Dedifferentiated amniotic fluid mesenchymal stem cell (primary cell): ENCODE measurements around the gene MUL1.
"Not testable (repeated sequence)": the region's sequence is repeated elsewhere in the genome, so short reads cannot be mapped to it uniquely, and the experiment has no call there.

Source experiments
- DNase-seq: peaks from one replicate; pipeline ENCODE4 v3.0.0-alpha.2; 2016; ENCODE audit errors: extremely low spot score

MUL1 gene, protein sequence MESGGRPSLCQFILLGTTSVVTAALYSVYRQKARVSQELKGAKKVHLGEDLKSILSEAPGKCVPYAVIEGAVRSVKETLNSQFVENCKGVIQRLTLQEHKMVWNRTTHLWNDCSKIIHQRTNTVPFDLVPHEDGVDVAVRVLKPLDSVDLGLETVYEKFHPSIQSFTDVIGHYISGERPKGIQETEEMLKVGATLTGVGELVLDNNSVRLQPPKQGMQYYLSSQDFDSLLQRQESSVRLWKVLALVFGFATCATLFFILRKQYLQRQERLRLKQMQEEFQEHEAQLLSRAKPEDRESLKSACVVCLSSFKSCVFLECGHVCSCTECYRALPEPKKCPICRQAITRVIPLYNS

DNA sequence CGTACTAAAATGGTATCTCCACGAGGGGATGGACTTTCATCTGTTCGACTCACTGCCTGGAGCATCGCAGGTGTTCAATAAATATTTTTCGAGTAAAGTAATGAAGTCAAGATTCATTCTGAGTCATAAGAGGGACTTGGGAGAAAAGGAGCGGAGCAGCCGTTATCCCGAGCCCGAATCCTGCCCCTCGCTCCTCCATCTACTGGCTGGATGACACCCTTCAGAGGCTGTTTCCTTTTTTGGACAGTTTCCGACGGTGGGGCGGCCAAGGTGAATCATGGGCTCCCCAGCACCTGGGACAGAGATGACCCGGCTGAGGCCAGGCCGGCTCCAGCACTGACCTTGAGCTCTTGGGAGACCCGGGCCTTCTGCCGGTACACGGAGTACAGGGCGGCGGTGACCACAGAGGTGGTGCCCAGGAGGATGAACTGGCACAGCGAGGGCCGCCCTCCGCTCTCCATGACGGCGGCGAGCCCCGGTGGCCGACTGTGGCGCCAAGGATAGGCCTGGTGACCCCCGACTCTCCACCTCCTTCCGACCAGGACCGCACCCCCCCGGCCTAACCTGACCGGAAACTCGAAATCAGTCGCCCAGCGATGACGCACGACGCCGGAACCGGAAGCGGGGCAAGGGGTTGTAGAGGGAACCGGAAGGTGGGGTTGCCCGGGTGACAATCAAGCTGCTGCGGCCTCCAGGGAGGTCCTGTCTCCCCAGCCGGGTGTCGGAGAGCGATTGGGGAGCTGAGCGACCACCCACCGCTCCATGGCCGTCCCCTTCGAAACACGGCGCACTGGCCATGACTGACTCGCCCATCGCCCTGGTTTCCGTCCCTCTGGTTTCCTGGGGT, at the start of gene MUL1:
Gene MUL1, minus strand, starts transcription at position 588 of the 847 bp plus-strand sequence. Its CDS starts 127 bp downstream, at position 461.
- DNase-seq, result peak; percentile 93

DNA sequence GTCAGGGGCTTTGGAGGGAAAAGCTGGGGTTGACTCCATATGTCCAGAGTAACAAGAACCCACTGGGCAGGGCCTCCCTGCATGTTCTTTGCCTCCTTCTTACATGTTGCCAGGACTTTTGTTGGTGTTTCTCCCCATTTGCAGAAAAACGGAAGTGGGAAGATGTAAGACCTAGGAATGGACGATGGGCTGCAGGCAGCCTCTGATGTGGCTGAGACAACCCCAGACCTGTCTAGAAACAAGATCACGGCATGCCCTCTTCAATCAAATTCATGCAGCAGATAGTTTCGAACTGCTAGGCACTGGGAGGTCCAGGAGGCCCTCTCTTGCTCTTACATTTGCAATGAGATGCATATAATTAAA, 47.8 kb upstream of the MUL1 start:
- no peak for DNase-seq

DNA sequence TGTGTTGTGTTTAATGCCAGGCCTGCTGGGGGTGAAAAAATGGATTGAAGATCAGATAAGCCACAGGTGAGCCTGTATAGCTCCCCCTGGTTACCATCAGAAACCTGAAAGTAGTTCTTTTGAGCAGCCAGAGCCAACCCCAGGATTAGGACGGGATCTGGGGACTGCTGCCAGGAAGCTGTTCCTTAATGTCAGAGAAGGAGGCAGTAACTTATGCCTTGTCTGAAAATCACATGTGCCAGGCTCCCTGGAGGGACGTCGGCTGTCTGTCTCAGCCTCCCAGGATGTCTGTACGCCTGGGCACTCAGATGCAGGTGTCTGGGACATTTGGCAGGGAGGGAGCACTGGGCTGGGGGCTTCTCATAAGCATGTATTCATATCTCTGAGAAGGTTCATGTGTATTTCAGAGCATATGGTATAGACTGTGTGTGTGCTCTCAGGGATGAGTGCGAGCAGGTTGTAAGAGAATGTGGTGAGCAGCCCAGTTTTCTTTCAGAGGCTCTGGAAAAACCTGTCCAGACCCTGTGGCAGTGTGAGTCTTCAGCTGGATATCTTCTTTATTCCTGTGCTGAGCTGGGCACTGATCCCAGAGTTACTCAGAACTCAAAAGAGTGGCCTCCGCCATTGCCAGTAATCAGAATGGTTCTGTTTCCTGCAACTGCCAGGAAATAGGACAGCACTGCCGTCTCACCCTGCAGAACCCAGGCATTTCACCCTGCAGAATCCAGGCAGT, 47.2 kb upstream of the MUL1 start:
- DNase-seq, result no peak

DNA sequence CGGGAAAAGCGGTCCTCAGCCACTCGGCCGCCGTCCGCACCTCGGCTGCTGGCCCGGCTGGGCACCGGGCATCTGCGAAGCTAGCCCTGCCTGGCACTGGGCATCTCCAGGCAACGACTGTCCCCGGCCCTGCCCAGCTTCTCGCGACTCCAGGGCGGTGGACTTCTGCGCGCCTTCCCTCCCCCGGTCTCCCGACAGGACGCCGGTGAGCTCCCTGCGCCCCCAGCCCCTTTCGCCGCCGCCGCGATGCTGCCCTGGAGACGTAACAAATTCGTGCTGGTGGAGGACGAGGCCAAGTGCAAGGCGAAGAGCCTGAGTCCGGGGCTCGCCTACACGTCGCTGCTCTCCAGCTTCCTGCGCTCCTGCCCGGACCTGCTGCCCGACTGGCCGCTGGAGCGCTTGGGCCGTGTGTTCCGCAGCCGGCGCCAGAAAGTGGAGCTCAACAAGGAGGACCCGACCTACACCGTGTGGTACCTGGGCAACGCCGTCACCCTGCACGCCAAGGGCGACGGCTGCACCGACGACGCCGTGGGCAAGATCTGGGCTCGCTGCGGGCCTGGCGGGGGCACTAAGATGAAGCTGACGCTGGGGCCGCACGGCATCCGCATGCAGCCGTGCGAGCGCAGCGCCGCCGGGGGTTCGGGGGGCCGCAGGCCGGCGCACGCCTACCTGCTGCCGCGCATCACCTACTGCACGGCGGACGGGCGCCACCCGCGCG, 44.9 kb upstream of the MUL1 start:
- no peak for DNase-seq

DNA sequence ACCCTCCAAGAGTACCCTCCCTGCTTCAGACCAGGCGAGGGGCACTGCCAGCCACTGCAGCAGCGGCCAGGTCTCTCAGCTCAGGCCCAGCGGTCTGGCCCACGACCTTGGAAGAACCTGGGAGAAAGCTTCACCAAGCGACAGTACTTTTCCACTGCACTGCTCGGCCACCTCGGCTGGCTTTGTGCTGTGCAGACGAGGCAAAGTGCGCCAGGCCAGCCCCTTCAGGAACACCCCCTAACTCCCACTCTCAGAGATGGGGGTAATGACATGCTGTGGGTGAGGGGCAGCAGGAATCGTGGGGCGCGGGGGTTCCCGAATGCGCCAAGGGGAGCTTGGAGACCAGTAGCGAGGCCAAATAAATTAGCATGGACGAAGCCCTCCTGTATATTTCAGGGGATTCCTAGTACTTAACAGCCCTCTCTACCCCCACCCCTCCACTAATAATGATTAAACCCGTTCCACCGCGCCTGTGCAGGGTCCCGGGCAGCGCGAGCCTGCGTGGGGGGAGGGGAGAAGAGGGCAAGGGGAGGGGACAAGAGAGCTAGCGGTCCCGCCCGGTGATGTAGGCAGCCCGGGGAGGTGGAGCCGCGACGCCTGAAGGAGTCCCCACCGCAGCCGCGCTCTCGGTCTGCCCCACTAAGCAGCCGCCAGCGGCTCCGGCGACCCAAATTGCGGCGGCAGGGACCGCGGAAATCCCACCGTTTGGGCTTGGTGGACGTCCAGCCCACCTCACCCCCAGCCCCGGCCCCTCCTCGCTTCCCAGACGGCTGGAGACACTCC, 44.2 kb upstream of the MUL1 start, which contains the start of gene FAM43B:
Gene FAM43B, plus strand, starts transcription at position 629 of the 783 bp plus-strand sequence. CDS start 401 bp downstream, outside the sequence.
- no peak for DNase-seq

DNA sequence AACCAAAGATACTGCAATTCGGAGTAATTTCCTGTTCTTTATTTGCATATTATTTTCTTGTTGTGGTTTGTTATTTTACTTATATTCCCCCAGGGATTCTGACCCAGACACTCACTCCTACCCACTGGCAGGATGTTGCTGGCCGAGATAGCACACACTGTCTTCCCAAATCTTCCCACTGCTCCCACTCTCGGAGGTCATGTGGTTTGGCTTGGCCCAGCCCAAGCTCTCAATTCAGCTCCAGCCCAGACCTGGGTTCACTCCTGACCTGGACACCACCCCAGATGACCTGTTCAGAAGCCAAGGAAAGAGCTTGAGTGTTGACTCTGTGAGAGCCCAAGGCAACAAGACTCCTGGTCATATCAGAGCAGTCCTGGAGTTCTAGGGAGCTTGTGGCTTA, 43.2 kb upstream of the MUL1 start:
- DNase-seq, result no peak

DNA sequence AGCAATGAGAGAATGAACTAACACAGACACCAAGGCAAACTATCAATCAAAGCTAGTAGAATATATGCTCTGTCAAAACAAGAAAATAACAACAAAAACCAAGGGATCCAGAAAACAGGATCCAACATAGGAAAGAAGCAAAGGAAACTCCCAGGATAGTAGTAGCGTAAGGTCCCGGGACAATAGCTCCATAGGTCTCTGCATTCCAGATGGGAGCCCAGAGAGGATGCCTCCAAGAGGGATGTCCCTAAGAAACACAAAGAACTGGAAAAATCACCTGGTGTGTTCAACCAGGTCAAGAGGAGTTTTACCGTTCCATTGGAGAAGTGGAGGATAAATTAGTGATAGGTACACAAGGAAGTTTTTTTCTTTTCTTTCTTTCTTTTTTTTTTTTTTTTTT, 38.7 kb upstream of the MUL1 start:
- DNase-seq, result no peak

DNA sequence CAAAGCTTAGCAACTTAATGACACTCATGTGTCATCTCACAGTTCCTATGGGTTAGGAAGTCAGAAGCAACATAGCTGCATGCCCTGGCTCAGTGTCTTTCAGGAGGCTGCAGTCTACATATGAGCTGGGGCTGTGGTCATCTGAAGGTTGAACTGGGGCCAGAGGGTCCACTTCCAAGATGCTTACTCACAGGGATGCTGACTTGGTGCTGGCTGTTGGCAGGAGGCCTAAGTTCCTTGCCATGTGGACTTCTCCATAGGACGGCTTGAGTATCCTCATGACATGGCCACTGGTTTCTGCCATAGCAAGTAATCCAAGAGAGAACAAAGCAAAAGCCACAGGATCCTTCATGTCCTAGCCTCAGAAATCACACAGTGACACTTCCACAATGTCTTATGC, 32.3 kb upstream of the MUL1 start:
- no peak for DNase-seq

DNA sequence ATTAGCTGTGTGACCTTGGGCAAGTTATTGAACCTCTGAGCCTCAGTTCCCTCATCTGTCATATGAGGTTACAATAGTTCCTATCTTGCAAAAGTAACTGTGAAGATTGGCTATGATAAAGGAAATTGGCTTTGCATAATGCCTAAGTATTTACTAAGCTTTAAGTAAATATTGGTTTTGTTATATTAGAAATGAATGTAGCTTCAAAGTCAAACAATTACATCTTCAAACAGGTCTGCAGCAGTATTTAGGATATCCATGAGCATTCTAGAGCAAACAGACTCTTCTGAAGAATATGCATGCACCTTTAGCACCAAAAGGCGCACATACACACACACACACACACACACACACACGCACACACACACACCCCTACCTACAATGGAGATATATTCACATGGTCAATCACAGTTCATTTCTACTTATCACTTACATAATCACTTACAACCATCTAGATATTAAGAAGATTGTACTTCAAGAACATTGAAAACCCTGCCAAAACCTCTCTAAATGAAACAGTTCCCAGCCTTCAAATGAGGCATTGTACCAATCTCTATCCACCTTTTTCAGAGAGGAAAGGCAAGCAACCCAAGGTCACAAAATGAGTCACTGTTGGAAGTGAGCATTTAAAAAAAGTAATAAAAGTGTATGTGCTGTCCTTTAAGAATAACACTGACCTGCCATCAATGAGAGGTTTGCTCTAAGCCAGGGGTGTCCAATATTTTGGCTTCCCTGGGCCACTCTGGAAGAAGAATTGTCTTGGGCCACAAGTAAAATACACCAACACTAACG, 31.0 kb upstream of the MUL1 start:
- no peak for DNase-seq

DNA sequence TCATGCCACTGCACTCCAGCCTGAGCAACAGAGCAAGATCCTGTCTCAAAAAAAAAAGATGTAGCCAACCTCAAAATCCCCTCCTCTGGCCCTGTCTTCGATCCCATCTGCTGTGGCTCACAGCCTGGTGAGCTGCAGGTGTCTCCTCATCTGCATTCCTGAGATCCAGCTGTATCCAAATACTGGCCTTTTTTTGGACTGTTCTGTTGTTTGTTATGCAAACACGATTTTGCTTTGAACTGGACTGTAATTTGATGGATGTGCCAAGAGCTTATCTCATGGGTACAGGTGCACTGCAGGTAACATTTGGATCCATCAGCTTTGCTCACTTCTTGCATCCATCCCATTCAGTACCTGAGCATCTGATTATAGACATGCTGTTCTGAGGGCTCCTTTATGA, 30.3 kb upstream of the MUL1 start:
- DNase-seq, result no peak

DNA sequence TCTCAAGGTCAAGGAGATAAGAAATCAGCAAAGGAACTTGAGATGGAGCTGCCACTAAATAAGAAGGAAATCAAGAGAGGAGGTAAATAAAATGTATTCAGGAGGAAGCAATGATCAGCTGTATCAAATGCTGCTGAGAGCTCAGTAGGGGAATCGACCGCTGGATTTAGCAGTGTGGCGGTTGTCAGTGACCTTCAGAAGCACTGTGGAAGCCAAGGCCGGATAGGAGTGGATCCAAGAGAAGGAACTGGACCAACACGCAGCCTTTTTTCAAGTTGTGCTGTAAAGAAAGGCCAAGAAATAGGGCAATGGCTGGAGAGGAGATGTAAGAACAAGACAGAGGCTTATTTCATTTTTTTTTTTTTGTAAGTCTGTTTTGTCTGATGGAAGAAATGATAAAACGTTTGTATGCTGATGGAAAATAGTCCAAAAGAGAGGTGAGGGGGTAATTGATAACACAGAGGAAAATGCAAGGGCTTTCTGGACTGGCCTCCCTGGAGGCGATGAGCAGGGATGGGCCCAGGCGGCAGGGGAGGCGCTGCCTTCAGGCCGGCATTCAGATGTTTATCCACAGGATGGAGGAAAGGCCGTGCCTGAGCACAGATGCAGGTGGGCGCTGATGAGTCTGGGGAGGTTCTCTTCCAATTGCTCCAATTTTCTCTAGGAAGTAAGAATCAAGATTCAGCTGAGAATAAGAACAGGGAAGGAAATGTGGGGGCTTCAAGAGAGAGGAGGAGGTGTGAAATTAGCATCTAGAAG, 26.9 kb upstream of the MUL1 start:
- DNase-seq, result no peak

DNA sequence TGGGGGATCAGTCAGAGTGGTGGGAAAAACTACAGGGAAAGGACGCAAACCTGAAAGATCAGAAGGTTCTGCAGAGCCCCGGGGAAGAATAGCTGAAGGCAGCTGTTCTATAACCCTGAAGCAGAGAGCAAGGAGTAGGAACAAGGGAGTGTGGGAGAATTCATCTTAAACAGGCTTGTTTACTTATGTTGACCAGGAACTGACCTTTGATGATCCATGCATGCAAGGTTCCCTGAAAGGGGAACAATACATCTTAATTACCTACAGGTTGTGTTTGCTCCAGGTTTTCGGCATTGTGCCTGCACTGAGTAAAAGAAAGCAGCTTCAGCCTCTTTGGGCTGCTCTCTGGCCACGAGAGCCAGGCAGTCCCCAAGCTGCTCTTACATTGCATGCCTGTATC, 25.7 kb upstream of the MUL1 start:
- no peak for DNase-seq

DNA sequence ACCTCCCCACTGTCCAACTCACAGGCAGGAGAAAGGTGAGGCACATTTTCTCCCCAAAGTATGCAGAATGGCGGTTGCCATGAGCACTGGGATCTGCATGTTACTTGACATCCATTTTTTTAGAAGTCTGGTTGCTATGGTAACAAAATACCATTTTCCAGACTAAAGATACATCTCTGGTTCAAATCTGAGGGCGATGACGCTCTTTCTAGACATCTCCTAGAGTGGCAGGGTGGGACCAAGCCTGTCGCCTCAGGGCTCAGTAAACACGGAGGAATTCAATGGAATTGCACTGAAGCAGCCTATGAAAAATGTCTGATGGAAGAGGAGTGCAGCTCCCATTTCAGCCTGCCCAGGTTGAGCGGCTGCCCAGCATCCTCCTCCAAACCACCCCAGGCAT, 22.9 kb upstream of the MUL1 start:
- DNase-seq, result peak; percentile 47

DNA sequence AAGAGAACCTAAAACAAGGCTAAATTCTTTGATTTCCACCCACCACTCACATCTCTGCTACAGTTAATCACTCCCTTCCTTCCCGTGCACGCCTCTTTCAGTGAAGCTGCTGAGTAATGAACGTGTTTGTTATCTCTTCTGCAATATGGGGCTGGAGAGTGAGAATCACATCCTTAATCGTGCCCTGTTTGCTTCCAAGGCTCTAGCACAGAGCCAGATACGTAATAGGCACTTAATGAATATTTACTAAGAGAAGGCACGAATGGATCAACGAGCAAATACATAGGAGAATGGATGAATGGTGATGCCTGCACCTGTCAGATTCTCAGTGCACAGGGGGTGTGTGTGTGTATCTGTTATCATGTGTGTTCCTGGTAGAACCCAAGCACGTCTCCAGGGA, 22.4 kb upstream of the MUL1 start:
- DNase-seq, result no peak

DNA sequence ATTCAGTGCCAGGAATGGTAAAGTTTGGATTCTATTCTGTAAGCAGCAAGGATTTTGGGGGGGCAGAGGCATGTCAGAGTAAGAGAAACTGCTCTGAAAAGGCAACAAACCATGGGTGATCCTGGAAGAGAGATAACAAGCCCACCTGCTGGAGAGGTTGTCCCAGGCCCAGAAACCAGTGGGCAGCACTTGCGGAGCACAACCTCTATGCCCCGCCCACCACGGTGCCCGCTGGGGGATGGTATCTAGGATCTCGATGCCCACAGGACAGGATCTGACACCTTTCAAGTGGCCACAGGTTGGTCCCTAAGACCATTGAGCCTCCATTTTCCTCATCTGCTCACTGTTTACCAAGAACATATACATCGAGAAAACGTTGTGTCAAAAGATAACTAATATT, 20.3 kb upstream of the MUL1 start:
- no peak for DNase-seq

DNA sequence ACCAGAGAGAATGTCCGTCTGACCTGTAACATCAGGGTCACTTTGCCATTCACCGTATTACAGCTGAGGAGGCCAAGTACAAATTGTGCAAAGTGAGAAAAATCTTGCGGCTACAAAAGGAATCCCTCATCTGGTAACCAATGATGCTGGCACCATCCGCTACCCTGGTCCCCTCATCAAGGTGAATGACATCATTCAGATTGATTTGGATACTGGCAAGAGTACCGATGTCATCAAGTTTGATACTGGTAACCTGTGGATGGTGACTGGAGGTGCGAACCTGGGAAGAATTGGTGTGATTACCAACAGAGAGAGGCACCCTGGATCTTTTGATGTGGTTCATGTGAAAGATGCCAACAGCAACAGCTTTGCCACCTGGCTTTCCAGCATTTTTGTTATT, 18.3 kb upstream of the MUL1 start:
- DNase-seq, result no peak

DNA sequence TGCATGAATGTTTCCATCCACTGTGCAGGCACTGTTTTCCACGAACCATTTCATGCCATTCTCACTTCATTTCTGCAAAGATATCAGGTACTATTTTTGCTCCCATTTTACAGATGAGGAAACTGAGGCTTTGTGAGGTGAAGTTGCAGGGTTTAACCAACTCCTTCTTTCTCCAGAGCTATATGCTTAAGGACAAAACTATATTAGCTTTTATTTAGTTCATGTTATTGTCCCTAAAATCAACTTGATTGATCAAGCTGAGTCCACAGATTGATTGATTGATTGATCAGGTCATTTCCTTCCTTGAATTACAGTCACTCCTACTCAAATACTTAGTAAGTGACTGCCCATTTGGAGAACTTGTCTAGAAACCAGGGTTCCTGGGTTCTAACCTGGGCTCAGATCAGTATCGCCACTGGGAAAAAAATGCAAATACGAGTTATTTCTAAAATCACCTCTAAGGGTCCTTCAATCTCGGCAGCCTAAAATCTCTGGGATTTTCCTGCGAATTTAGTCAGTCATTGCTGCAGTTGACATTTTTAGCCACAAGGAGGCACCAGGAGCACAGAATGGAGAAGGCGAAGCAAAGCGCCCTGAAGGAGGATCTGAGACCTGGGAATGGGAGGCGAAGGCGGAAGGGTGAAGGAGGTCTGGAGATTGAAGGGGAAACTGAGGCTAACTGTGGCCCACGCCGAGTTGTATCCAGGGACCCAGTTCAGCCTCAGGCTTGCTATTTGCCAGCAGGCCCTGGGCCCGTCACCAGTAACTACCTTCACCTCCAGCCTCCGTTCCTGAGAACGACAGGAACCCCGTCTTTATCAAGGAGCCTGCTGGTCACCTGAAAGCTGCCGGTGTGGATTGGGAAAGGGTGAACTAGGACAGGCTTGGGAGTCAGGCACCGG, 14.3 kb upstream of the MUL1 start:
- DNase-seq, result peak; percentile 92

DNA sequence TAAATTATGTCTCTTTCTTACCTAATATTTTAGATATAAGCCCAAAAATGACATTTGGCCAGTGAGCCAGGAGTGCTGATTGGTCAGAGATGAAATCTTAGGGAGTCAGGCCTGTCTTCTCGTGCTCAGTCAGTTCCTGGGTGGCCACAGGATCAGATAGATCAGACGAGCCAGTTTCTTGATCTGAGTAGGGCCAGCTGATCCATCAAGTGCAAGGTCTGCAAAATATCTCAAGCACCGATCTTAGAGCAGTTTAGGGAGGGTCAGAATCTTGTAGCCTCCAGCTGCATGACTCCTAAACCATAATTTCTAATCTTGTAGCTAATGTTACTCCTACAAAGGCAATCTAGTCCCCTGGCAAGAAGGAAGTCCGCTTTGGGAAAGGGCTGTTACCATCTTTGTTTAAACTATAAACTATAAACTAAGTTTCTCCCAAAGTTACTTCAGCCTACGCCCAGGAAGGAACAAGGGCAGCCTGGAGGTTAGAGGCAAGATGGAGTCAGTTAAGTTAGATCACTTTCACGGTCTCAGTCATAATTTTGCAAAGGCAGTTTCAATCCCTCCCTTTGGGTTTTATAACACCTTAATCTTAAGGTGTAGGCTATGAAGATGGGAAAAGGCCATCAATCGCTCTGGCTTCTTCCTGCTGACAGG, 11.8 kb upstream of the MUL1 start:
- DNase-seq, result not testable (repeated sequence)
